ENCODE data around the gene MAP2K6.
A peak's percentile ranks its signal among the peaks of the same experiment; 100 is the strongest.

The MAP2K6 gene

DNA sequence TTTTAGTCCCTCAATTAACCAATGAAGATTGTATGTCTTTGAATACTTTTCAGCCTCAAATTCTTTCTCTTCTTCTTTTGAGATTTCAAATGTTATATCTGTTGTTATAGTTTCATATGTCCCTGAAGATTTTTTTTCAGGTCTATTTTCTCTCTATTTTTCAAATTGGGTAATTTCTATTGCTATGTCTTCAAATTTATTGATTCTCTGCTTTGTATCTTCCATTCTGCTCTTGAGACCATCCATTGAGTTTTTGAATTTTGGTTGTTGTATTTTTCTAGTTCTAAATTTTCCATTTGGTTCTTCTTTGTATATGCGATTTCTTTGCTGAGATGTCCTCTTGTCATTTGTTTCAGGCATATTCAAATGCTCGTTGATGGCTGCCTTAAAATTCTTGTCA is 26.7 kb downstream of the MAP2K6 start:
- Histone ChIP-seq H3K4me3 (ENCODE audit: low read length in 2 of 2) (no peak overlapping the region), H3K27ac (ENCODE audit: low read length) (no peak overlapping the region), H3K4me1 (ENCODE audit: control insufficient read depth, insufficient read depth, low read length) (no peaks in the 10 kb centered on the region), H3K9me3 (ENCODE audit: control insufficient read depth in 2 of 2, low read length in 2 of 2) (no peaks in the 10 kb centered on the region), H3K9ac (ENCODE audit: low read length in 2 of 2) (no peak overlapping the region), H3K27me3 (ENCODE audit: control insufficient read depth in 1 of 2, insufficient read depth in 2 of 2, low read length in 2 of 2) (no peaks in the 10 kb centered on the region), H3K36me3 (ENCODE audit: control insufficient read depth in 2 of 2, insufficient read depth in 2 of 2, low read length in 2 of 2) (no peaks in the 10 kb centered on the region)

DNA sequence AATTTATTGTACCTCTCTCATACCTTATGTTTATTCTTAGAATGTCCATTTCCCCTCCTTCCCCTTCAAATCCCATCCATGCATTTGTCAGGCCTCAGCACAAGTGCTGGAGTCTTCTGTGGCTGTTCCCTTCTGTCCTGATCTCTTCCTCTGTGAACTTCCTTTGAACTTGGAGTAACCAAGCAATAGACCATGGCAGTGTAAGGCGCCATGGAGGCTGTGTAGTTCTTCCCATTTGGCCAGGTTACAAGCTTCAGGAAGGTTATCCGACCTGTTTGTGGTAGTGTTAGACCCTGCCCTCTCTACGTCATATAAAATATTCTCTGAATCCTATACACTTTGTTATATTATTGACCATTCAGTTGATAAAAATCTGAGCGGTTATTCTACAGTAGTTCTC is 28.6 kb downstream of the MAP2K6 start:
- Histone ChIP-seq H3K36me3 (ENCODE audit: control insufficient read depth in 2 of 2, insufficient read depth in 2 of 2, low read length in 2 of 2) (no peaks in the 10 kb centered on the region), H3K27ac (ENCODE audit: low read length) (no peak overlapping the region), H3K4me1 (ENCODE audit: control insufficient read depth, insufficient read depth, low read length) (peaks cover 7% of the 10 kb centered on the region), H3K9me3 (ENCODE audit: control insufficient read depth in 2 of 2, low read length in 2 of 2) (no peaks in the 10 kb centered on the region), H3K9ac (ENCODE audit: low read length in 2 of 2) (no peak overlapping the region), H3K27me3 (ENCODE audit: control insufficient read depth in 1 of 2, insufficient read depth in 2 of 2, low read length in 2 of 2) (no peaks in the 10 kb centered on the region), H3K4me3 (ENCODE audit: low read length in 2 of 2) (no peak overlapping the region)

DNA sequence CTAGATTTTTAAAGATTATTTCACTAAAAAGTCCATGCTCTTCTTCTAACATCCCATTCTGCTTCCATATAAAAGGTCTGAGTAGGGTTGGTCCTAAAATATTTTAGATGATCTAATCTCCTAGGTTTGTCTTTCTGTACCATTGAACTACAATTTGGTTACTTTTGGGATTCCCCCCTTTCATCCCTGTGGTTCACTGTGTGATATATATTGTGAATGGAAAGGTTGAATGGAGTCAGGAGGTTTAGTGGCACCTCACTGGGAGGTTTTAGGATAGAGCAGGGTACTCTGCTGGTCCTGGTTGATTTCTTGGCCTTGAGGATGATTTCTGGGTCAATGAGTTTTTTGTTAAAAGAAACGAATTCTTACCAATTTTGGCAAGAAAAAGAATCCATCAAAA is 29.5 kb downstream of the MAP2K6 start:
- peaks cover 13% of the 10 kb centered on the region for H3K4me1 ChIP-seq (ENCODE audit: control insufficient read depth, insufficient read depth, low read length)
- H3K36me3 ChIP-seq (ENCODE audit: control insufficient read depth in 2 of 2, insufficient read depth in 2 of 2, low read length in 2 of 2): no peaks in the 10 kb centered on the region
- H3K9ac ChIP-seq (ENCODE audit: low read length in 2 of 2): no peak overlapping the region
- no peaks in the 10 kb centered on the region for H3K9me3 ChIP-seq (ENCODE audit: control insufficient read depth in 2 of 2, low read length in 2 of 2)
- no peak overlapping the region for H3K4me3 ChIP-seq (ENCODE audit: low read length in 2 of 2)
- no peak overlapping the region for H3K27ac ChIP-seq (ENCODE audit: low read length)
- no peaks in the 10 kb centered on the region for H3K27me3 ChIP-seq (ENCODE audit: control insufficient read depth in 1 of 2, insufficient read depth in 2 of 2, low read length in 2 of 2)

DNA sequence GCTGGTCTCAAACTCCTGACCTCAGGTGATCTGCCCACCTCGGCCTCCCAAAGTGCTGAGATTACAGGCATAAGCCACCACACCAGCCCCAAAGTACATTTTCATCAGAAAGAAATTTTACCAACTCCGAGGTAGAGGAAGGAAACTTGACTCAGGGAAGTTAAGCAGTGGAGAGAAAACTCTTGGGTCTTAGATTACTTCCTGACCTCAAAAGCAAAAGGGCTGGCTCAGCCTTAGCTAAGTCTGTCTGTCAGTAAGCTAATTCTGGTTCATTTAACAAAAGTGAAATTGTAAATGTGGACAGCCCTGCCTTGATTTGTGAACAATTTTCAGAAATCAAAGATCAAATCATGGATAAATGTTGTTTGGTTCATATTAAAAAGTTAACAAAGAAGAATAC is 30.6 kb downstream of the MAP2K6 start:
- Histone ChIP-seq H3K9ac (ENCODE audit: low read length in 2 of 2) (no peak overlapping the region), H3K9me3 (ENCODE audit: control insufficient read depth in 2 of 2, low read length in 2 of 2) (no peaks in the 10 kb centered on the region), H3K36me3 (ENCODE audit: control insufficient read depth in 2 of 2, insufficient read depth in 2 of 2, low read length in 2 of 2) (no peaks in the 10 kb centered on the region), H3K27me3 (ENCODE audit: control insufficient read depth in 1 of 2, insufficient read depth in 2 of 2, low read length in 2 of 2) (no peaks in the 10 kb centered on the region), H3K27ac (ENCODE audit: low read length) (no peak overlapping the region), H3K4me1 (ENCODE audit: control insufficient read depth, insufficient read depth, low read length) (peaks cover 13% of the 10 kb centered on the region), H3K4me3 (ENCODE audit: low read length in 2 of 2) (no peak overlapping the region)

DNA sequence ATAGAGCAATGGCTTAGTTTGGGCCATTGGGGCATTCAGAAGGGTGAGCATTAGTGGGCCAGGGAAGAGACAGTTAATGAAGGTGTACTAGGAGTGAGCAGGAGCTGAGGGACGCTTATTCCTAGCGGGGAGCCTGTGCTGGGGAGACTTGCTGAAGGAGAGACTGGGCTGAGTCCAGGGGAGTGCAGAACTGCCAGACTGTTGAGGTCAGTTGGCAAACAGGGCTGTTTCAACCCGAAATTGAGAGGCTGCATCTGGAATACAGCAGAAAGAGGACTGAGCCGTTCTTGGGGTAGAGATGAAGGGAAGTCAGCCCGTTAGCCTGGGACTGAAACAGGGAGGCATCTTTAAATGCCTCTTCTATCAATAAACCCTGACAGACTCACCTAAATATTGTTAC is 33.2 kb downstream of the MAP2K6 start:
- Histone ChIP-seq H3K9ac (ENCODE audit: low read length in 2 of 2) (peak overlapping the region; percentile 39 to 42), H3K4me1 (ENCODE audit: control insufficient read depth, insufficient read depth, low read length) (peaks cover 13% of the 10 kb centered on the region), H3K9me3 (ENCODE audit: control insufficient read depth in 2 of 2, low read length in 2 of 2) (no peaks in the 10 kb centered on the region), H3K4me3 (ENCODE audit: low read length in 2 of 2) (peak overlapping the region; percentile 9 to 58), H3K27ac (ENCODE audit: low read length) (peak overlapping the region; percentile 24), H3K27me3 (ENCODE audit: control insufficient read depth in 1 of 2, insufficient read depth in 2 of 2, low read length in 2 of 2) (no peaks in the 10 kb centered on the region), H3K36me3 (ENCODE audit: control insufficient read depth in 2 of 2, insufficient read depth in 2 of 2, low read length in 2 of 2) (no peaks in the 10 kb centered on the region)

DNA sequence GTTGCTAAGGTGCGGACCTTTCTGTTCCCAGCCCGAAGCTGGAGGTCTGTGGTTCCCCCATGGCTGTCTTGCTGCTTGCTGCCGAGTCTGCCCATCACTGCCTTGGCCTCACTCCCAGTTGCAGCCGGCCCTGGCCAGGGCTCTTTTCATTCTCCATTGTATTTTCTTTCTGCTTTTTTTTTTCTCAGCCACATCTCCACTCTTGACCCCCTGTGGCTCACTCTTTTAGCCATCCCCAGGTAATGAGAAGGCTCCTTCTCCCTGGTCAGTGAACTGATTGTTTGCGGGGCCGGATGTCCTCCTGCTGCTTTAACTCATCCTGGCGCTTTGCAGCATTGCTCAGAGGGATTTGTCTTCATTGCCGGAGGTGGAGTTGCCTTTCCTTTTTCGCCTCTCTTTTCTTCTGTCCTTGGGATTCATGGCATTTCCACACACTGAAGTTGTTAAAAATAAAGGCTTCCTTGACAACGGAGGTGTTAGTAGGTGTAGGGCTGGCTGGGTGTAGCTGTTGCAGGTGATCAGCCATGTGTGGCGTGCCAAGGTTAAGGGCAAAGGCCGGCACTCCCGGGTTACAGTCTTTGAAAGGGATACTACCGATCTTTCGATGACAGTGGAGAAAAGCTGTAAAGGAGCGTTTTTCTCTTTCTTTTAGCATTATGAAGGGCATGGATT is 34.1 kb downstream of the MAP2K6 start:
- H3K9me3 ChIP-seq (ENCODE audit: control insufficient read depth in 2 of 2, low read length in 2 of 2): no peaks in the 10 kb centered on the region
- peak overlapping the region; percentile 39 to 58 for H3K9ac ChIP-seq (ENCODE audit: low read length in 2 of 2)
- H3K4me1 ChIP-seq (ENCODE audit: control insufficient read depth, insufficient read depth, low read length): peaks cover 13% of the 10 kb centered on the region
- H3K4me3 ChIP-seq (ENCODE audit: low read length in 2 of 2): peak overlapping the region in 1 of 2 donors; percentile 58
- H3K36me3 ChIP-seq (ENCODE audit: control insufficient read depth in 2 of 2, insufficient read depth in 2 of 2, low read length in 2 of 2): no peaks in the 10 kb centered on the region
- H3K27me3 ChIP-seq (ENCODE audit: control insufficient read depth in 1 of 2, insufficient read depth in 2 of 2, low read length in 2 of 2): no peaks in the 10 kb centered on the region
- H3K27ac ChIP-seq (ENCODE audit: low read length): no peak overlapping the region

DNA sequence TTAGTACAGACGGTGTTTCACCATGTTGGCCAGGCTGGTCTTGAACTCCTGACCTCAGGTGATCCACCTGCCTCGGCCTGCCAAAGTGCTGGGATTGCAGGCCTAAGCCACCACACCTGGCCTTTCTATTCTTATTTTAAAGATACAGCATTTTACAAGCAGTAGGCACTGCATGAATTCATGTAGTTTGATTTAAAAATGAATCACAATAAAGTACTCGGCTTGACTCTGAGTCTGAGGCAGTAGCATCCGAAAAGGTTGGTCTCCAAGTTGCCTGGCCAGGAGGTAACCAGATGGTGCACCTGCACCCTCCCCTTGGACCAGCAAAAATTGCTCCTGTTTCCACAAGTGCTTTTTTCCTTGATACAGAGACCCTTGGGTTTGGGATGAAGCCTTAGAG is 35.6 kb downstream of the MAP2K6 start:
- no peaks in the 10 kb centered on the region for H3K9me3 ChIP-seq (ENCODE audit: control insufficient read depth in 2 of 2, low read length in 2 of 2)
- H3K9ac ChIP-seq (ENCODE audit: low read length in 2 of 2): no peak overlapping the region
- no peak overlapping the region for H3K4me3 ChIP-seq (ENCODE audit: low read length in 2 of 2)
- H3K27ac ChIP-seq (ENCODE audit: low read length): no peak overlapping the region
- no peaks in the 10 kb centered on the region for H3K27me3 ChIP-seq (ENCODE audit: control insufficient read depth in 1 of 2, insufficient read depth in 2 of 2, low read length in 2 of 2)
- no peaks in the 10 kb centered on the region for H3K36me3 ChIP-seq (ENCODE audit: control insufficient read depth in 2 of 2, insufficient read depth in 2 of 2, low read length in 2 of 2)
- peaks cover 13% of the 10 kb centered on the region for H3K4me1 ChIP-seq (ENCODE audit: control insufficient read depth, insufficient read depth, low read length)

DNA sequence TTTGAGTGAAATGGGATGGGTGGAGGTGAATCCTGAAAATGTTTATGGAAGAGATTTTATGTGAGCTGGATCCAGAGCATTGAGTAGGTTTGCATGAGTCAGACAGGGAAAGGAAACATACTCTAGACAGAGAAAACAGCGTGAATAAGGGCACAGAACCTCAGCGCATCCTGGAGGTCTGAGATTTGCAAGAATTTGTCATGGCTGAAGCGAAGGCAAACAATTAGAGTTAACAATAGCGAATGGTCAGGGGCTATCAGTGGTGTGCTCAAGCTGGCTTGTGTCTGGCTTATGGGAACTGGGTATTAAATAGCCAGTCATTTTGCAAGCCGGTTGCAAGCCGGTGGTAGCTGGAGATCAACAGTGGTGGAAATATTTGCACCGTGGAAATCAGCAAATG is 36.4 kb downstream of the MAP2K6 start:
- H3K4me1 ChIP-seq (ENCODE audit: control insufficient read depth, insufficient read depth, low read length): peaks cover 13% of the 10 kb centered on the region
- no peak overlapping the region for H3K4me3 ChIP-seq (ENCODE audit: low read length in 2 of 2)
- no peaks in the 10 kb centered on the region for H3K9me3 ChIP-seq (ENCODE audit: control insufficient read depth in 2 of 2, low read length in 2 of 2)
- no peaks in the 10 kb centered on the region for H3K36me3 ChIP-seq (ENCODE audit: control insufficient read depth in 2 of 2, insufficient read depth in 2 of 2, low read length in 2 of 2)
- no peak overlapping the region for H3K27ac ChIP-seq (ENCODE audit: low read length)
- no peaks in the 10 kb centered on the region for H3K27me3 ChIP-seq (ENCODE audit: control insufficient read depth in 1 of 2, insufficient read depth in 2 of 2, low read length in 2 of 2)
- no peak overlapping the region for H3K9ac ChIP-seq (ENCODE audit: low read length in 2 of 2)

DNA sequence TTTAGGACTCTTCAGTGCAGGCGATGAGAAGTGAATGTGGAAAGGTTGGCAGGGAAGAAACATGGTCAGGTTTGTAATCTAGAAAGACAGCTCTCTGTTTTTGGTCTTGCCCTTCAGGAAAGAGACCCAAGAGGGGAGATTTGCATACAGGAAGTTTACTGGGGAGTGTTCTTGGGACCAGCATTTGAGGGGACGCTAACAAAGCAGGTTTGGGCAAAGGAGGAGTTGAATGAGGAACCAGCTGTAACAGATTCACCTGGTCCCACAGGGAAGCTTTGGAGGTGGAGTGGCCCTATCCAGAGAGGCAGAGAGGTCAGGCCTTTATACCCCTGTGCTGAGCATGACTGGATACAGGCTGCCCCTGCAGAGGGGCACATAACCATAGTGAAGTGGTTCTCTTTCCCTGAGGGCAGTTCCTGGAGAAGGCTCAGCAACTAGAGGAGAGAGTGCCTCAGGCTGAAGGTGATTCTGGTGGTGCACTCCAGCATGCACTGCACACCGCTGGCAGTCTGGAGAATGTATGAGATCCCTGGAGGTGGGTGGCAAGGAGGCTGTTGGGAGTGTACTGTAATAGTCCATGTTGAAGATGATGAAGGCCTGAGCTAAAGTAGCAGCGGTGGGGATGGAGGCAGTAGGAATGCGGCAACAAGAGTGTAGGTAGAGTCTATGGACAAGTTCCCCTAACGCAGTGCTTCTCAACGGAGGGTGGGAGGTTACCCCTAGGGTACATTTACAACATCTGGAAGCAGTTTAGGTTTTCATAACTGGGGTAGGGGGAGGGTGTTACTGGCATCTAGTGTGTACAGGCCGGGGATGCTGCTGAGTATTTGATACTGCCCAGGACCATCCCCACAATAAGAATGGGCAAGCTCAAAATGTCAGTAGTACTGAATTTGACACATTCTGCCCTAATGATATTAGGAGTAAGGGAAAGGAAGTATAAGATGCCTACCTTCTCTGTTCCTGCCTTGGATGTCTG is 37.2 kb downstream of the MAP2K6 start:
- Histone ChIP-seq H3K4me1 (ENCODE audit: control insufficient read depth, insufficient read depth, low read length) (peaks cover 13% of the 10 kb centered on the region), H3K27me3 (ENCODE audit: control insufficient read depth in 1 of 2, insufficient read depth in 2 of 2, low read length in 2 of 2) (no peaks in the 10 kb centered on the region), H3K9me3 (ENCODE audit: control insufficient read depth in 2 of 2, low read length in 2 of 2) (no peaks in the 10 kb centered on the region), H3K4me3 (ENCODE audit: low read length in 2 of 2) (no peak overlapping the region), H3K27ac (ENCODE audit: low read length) (no peak overlapping the region), H3K36me3 (ENCODE audit: control insufficient read depth in 2 of 2, insufficient read depth in 2 of 2, low read length in 2 of 2) (no peaks in the 10 kb centered on the region), H3K9ac (ENCODE audit: low read length in 2 of 2) (no peak overlapping the region)

DNA sequence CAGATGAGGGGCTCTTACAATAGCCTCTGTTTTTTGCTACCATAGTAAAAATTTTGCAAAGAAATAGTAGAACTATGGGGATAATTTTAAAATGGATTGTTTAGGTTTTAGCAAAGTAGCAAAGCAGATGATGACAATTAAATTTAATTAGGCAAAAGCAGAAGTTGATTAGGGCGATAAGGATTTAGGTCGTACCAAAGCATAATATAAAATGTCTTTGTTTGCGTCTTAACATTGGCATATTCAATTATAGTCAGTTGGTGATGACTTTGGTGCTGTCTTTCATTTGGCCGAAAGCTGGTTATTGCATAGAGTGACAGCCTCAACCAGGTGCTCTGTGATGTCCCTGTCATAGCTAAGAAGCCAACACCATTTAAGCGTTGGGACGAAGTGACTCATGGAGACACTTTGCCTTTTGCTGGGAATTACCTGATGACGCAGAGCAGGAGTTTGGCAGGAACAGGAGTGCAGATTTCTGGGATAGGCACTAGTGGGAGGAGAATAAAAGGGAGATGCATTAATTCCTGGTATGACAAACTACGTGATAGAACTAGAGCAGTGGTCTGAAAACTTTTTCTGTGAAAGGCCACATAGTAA is 38.3 kb downstream of the MAP2K6 start:
- Histone ChIP-seq H3K9ac (ENCODE audit: low read length in 2 of 2) (no peak overlapping the region), H3K4me1 (ENCODE audit: control insufficient read depth, insufficient read depth, low read length) (peaks cover 10% of the 10 kb centered on the region), H3K27me3 (ENCODE audit: control insufficient read depth in 1 of 2, insufficient read depth in 2 of 2, low read length in 2 of 2) (no peaks in the 10 kb centered on the region), H3K27ac (ENCODE audit: low read length) (no peak overlapping the region), H3K4me3 (ENCODE audit: low read length in 2 of 2) (no peak overlapping the region), H3K36me3 (ENCODE audit: control insufficient read depth in 2 of 2, insufficient read depth in 2 of 2, low read length in 2 of 2) (no peaks in the 10 kb centered on the region), H3K9me3 (ENCODE audit: control insufficient read depth in 2 of 2, low read length in 2 of 2) (no peaks in the 10 kb centered on the region)

Data from stomach smooth muscle (tissue), 2 donors.